HepG2 (cell line): ENCODE data around the gene MAP3K5. TPM values are rescaled to one million over a fixed set of nuclear protein-coding genes. Genes with fewer than 3 reads are reported as not detected.

Experiments
- ERF ChIP-seq: IDR thresholded peaks from 2 replicates; pipeline ENCODE4 v1.6.1; 2018; ENCODE audit warnings: missing biosample characterization, missing genetic modification reagents
- GFI1 ChIP-seq: sonication (generic); formaldehyde crosslinking; IDR thresholded peaks from 2 replicates; pipeline ENCODE4 v1.5.0; 2020; ENCODE audit warnings: missing genetic modification reagents, mild to moderate bottlenecking, borderline replicate concordance
- KAT7 ChIP-seq: IDR thresholded peaks from 2 replicates; pipeline ENCODE4 v1.6.1; 2018; ENCODE audit warnings: borderline replicate concordance, missing compliant biosample characterization
- NKX3-1 ChIP-seq: sonication (generic); formaldehyde crosslinking; IDR thresholded peaks from 2 replicates; pipeline ENCODE4 v1.5.0; 2020; ENCODE audit warnings: missing genetic modification reagents
- PRDM4 ChIP-seq: sonication (generic); formaldehyde crosslinking; IDR thresholded peaks from 2 replicates; pipeline ENCODE4 v1.9.0; 2021; ENCODE audit warnings: missing genetic modification reagents, borderline replicate concordance
- PTBP1 ChIP-seq: fragments of 200-400 bp; formaldehyde crosslinking; IDR thresholded peaks from 2 replicates; pipeline ENCODE4 v1.6.1; 2018; ENCODE audit warnings: low read length, low read depth; ENCODE audit not compliant: poor library complexity, severe bottlenecking
- ZNF414 ChIP-seq: sonication (generic); formaldehyde crosslinking; IDR thresholded peaks from 2 replicates; pipeline ENCODE4 v1.5.0; 2020; ENCODE audit warnings: missing genetic modification reagents
- ZNF570 ChIP-seq: sonication (generic); formaldehyde crosslinking; IDR thresholded peaks from 2 replicates; pipeline ENCODE4 v1.4.0; 2020; ENCODE audit warnings: mild to moderate bottlenecking, missing genetic modification reagents, borderline replicate concordance
- ZNF737 ChIP-seq: sonication (generic); formaldehyde crosslinking; IDR thresholded peaks from 2 replicates; pipeline ENCODE4 v1.5.0; 2020; ENCODE audit warnings: missing genetic modification reagents, mild to moderate bottlenecking, borderline replicate concordance
- ZNF788 ChIP-seq: sonication (generic); formaldehyde crosslinking; IDR thresholded peaks from 2 replicates; pipeline ENCODE4 v1.5.0; 2020; ENCODE audit warnings: mild to moderate bottlenecking, missing genetic modification reagents, borderline replicate concordance
- polyA plus RNA-seq, 8 experiments: library from polyadenylated mRNA; depleted of rRNA in 3 of 8; stranded (reverse) in 7 of 8; unstranded in 1 of 8; fragments of >200 nt; fragmentation: Illumina TruSeq in 4 of 8; extraction: Trizol in 4 of 8; gene quantifications; 2 replicates each; pipeline versions ENCODE4 v1.2.1 to v1.2.3, GENCODE V29; 2011 to 2016; ENCODE audit warnings: low read depth in 4 of 8, missing spikeins in 1 of 8, mixed read lengths in 1 of 8; ENCODE audit not compliant: insufficient read depth in 1 of 8
- total RNA-seq, 5 experiments: library from RNA; depleted of rRNA; stranded (reverse); fragments of >200 nt; fragmentation: Illumina TruSeq; extraction: Trizol; gene quantifications; 2 replicates each; pipeline ENCODE4 v1.2.3, GENCODE V29; 2016; ENCODE audit warnings: low read depth in 1 of 5
- TF ChIP-seq, protein P1 (sequence below), 2 experiments: sonication (generic) in 1 of 2; formaldehyde crosslinking in 1 of 2; IDR thresholded peaks; 2 replicates each; pipeline versions ENCODE4 v1.6.1 to v1.9.0; 2014 to 2022; ENCODE audit warnings: antibody characterized with exemption in 1 of 2, borderline replicate concordance in 1 of 2, inconsistent platforms in 1 of 2, low read depth in 1 of 2, missing genetic modification reagents in 1 of 2

Gene MAP3K5
- total and polyA plus RNA-seq, 2 of the 13 experiments (the other 11 are each of a cell fraction or from before 2014, with no cell fraction given) = not detected

GRCh38 chr6:136538836-136539235 is 253.4 kb downstream of the MAP3K5 start (continued):
- TF ChIP-seq, protein P1, sequence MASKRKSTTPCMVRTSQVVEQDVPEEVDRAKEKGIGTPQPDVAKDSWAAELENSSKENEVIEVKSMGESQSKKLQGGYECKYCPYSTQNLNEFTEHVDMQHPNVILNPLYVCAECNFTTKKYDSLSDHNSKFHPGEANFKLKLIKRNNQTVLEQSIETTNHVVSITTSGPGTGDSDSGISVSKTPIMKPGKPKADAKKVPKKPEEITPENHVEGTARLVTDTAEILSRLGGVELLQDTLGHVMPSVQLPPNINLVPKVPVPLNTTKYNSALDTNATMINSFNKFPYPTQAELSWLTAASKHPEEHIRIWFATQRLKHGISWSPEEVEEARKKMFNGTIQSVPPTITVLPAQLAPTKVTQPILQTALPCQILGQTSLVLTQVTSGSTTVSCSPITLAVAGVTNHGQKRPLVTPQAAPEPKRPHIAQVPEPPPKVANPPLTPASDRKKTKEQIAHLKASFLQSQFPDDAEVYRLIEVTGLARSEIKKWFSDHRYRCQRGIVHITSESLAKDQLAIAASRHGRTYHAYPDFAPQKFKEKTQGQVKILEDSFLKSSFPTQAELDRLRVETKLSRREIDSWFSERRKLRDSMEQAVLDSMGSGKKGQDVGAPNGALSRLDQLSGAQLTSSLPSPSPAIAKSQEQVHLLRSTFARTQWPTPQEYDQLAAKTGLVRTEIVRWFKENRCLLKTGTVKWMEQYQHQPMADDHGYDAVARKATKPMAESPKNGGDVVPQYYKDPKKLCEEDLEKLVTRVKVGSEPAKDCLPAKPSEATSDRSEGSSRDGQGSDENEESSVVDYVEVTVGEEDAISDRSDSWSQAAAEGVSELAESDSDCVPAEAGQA (IDR thresholded peaks at IDR 0.05; ENCODE audit: low read depth) = no peak
- TF ChIP-seq, protein P1 (CRISPR knock-in tag; IDR thresholded peaks at IDR 0.05; ENCODE audit: borderline replicate concordance) = no peak
- no peak for TF ChIP-seq ERF (CRISPR knock-in tag)
- TF ChIP-seq ZNF570 (CRISPR knock-in tag) = no peak
- no peak for TF ChIP-seq KAT7 (CRISPR knock-in tag)
- no peak for TF ChIP-seq ZNF737 (CRISPR knock-in tag)
- no peak for TF ChIP-seq NKX3-1 (CRISPR knock-in tag)
- TF ChIP-seq GFI1 (CRISPR knock-in tag) = no peak
- no peak for TF ChIP-seq PTBP1
- no peak for TF ChIP-seq ZNF788 (CRISPR knock-in tag)
- no peak for TF ChIP-seq ZNF414 (CRISPR knock-in tag)
- TF ChIP-seq PRDM4 (CRISPR knock-in tag) = no peak
- TF ChIP-seq, all 625 proteins: peak for 0
